ENCODE measurements around the gene ZMIZ1. TPM values are rescaled to one million over a fixed set of nuclear protein-coding genes. Genes with fewer than 3 reads are reported as not detected.

The ZMIZ1 gene
- polyA plus RNA-seq, 1 experiment = 7.6 TPM

GRCh38 chr10:79077488-79078173 lies 8.9 kb downstream of the ZMIZ1 start:
- no peaks in the 10 kb centered on the region for H3K27me3 ChIP-seq (ENCODE audit: control insufficient read depth, insufficient read depth, low read length)
- peak overlapping the region; percentile 31 for H3K27ac ChIP-seq (ENCODE audit: low read depth, low read length)
- no peak for DNase-seq (ENCODE audit: low read depth, low spot score)
- POLR2A ChIA-PET = no interaction called here
- TF ChIP-seq, protein P1, sequence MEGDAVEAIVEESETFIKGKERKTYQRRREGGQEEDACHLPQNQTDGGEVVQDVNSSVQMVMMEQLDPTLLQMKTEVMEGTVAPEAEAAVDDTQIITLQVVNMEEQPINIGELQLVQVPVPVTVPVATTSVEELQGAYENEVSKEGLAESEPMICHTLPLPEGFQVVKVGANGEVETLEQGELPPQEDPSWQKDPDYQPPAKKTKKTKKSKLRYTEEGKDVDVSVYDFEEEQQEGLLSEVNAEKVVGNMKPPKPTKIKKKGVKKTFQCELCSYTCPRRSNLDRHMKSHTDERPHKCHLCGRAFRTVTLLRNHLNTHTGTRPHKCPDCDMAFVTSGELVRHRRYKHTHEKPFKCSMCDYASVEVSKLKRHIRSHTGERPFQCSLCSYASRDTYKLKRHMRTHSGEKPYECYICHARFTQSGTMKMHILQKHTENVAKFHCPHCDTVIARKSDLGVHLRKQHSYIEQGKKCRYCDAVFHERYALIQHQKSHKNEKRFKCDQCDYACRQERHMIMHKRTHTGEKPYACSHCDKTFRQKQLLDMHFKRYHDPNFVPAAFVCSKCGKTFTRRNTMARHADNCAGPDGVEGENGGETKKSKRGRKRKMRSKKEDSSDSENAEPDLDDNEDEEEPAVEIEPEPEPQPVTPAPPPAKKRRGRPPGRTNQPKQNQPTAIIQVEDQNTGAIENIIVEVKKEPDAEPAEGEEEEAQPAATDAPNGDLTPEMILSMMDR (IDR thresholded peaks at IDR 0.05; ENCODE audit: low read depth, low read length) = no peak
- H3K4me3 ChIP-seq (ENCODE audit: low read depth, low read length) = no peak overlapping the region
- no peaks in the 10 kb centered on the region; the same call in 1 of the 2 replicates for H3K9me3 ChIP-seq (ENCODE audit: control insufficient read depth, insufficient read depth, low read length)
- CTCF ChIA-PET = interaction anchor here (2.7 kb wide), 1 partner anchor 118 kb away, joined by 10 read pairs; no protein-coding TSS in a partner anchor

DNA sequence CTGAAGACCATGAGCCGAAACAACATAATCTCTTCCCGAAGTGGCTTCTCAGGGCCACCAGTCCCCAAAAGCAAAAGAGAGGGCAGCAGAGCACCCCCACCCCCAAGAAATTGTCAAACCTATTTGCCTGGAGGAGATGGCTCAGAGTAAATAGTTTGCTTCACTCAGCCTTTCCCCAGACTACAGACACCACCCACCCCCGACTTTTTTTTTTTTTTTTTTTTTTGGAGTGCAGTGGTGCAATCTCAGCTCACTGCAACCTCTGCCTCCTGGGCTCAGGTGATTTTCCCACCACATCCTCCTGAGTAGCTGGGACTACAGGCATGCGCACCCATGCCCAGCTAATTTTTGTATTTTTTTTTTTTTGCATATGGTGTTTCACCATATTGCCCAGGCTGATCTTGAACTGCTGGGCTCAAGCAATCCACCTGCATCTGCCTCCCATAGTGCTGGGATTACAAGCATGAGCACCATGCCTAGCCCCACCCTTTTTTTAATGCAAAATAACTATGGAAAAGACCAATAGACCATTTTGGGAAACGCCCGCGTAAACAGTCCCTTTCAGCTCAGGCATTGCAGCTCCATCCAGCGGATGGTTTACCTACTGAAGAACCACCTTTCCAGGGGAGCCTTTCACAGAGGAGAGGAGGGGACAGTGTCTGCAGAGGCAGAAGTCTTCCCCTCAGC lies 9.7 kb downstream of the ZMIZ1 start:
- ChIA-PET CTCF (interaction anchor here (0.6 to 2.7 kb wide), 2 partner anchors 8 to 117 kb away, joined by 3 to 10 read pairs; no protein-coding TSS in a partner anchor), POLR2A (interaction anchor here (0.6 kb wide), 2 partner anchors 268 to 1034 kb away, joined by 3 to 4 read pairs; no protein-coding TSS in a partner anchor)
- H3K4me3 ChIP-seq (ENCODE audit: low read depth, low read length) = no peak overlapping the region
- TF ChIP-seq, protein P1 (IDR thresholded peaks at IDR 0.05; ENCODE audit: low read depth, low read length) = no peak
- peak overlapping the region; percentile 39 for H3K27ac ChIP-seq (ENCODE audit: low read depth, low read length)
- H3K27me3 ChIP-seq (ENCODE audit: control insufficient read depth, insufficient read depth, low read length) = no peaks in the 10 kb centered on the region
- DNase-seq (ENCODE audit: low read depth, low spot score) = no peak
- H3K9me3 ChIP-seq (ENCODE audit: control insufficient read depth, insufficient read depth, low read length) = no peaks in the 10 kb centered on the region; the same call in 1 of the 2 replicates

- no peaks in the 10 kb centered on the region; the same call in 1 of the 2 replicates for H3K9me3 ChIP-seq (ENCODE audit: control insufficient read depth, insufficient read depth, low read length)
- DNase-seq (ENCODE audit: low read depth, low spot score) = no peak
- TF ChIP-seq, protein P1 (IDR thresholded peaks at IDR 0.05; ENCODE audit: low read depth, low read length) = no peak
- peak overlapping the region; percentile 39 for H3K27ac ChIP-seq (ENCODE audit: low read depth, low read length)
- H3K4me3 ChIP-seq (ENCODE audit: low read depth, low read length) = no peak overlapping the region
- ChIA-PET CTCF (interaction anchor here (0.6 to 2.7 kb wide), 2 partner anchors 7 to 116 kb away, joined by 3 to 10 read pairs; no protein-coding TSS in a partner anchor), POLR2A (interaction anchor here (0.6 kb wide), 2 partner anchors 268 to 1034 kb away, joined by 3 to 4 read pairs; no protein-coding TSS in a partner anchor)
- H3K27me3 ChIP-seq (ENCODE audit: control insufficient read depth, insufficient read depth, low read length) = no peaks in the 10 kb centered on the region
Measured at GRCh38 chr10:79079054-79079397, 10.3 kb downstream of the ZMIZ1 start.

DNA sequence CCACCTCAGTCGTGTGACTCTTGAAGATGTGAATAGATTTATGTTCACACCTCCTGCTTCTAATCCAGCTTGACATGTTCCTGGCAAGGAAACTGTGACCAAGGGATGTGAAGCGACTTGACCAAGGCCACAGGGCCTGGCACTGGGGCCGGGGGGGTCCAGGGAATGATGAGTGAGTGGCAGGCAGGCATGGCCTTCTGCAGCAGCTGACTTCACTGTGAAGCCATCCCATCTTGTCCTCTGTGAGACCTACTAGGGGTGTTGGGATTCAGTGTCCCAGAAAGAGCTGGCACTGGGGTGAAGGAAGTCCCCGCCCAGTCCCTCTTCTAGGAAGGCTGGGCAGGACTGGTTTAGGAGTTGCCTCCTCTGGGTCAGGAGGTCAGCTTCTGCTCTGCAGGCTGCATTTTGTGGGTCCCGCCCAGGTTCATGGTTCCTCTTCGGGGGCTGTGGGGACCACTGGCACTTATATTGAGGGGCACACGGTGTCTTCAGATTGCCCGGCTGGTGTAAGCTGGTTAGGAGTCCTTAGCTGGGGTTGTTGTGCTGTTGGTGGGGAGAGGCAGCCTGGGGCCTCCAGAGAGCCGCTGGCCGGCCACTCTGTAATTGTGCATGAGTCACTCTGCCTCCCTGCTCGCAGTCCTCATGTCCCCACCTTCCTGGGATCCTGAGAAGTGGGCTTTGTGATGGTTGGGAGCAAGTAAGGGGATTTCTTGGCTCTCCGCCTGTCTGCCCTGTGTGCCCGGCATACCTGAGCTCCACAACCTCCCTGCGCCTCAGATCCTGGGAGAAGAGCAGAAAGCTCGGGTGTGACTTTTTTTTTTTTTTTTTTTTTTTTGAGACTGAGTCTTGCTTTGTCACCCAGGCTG lies 11.0 kb downstream of the ZMIZ1 start:
- POLR2A ChIA-PET = interaction anchor here (0.6 to 1.0 kb wide), 2 partner anchors 12 to 35 kb away, joined by 3 read pairs; no protein-coding TSS in a partner anchor

More for the DNA sequence above, 11.0 kb downstream of the ZMIZ1 start:
- Histone ChIP-seq H3K9me3 (ENCODE audit: control insufficient read depth, insufficient read depth, low read length) (no peaks in the 10 kb centered on the region; the same call in 1 of the 2 replicates), H3K27me3 (ENCODE audit: control insufficient read depth, insufficient read depth, low read length) (no peaks in the 10 kb centered on the region), H3K4me3 (ENCODE audit: low read depth, low read length) (no peak overlapping the region), H3K27ac (ENCODE audit: low read depth, low read length) (peak overlapping the region; percentile 61)
- TF ChIP-seq, protein P1 (IDR thresholded peaks at IDR 0.05; ENCODE audit: low read depth, low read length) = no peak
- no peak for DNase-seq (ENCODE audit: low read depth, low spot score)
- CTCF ChIA-PET = interaction anchor here (0.7 to 2.7 kb wide), 3 partner anchors 109 to 116 kb away, joined by 3 to 10 read pairs (median 3); no protein-coding TSS in a partner anchor
